Measurements from ENCODE around the gene SYNPO2. TPM values are rescaled to one million over a fixed set of nuclear protein-coding genes. Genes with fewer than 3 reads are reported as not detected.

The SYNPO2 gene
- total and polyA plus RNA-seq, 3 experiments from 2014 or later: 0.16 to 0.22 (median 0.21) TPM

GRCh38 chr4:119026662-119027444, 138.2 kb downstream of the SYNPO2 start:
- no peaks in the 10 kb centered on the region for H3K4me1 Mint-ChIP-seq
- H3K27ac ChIP-seq (ENCODE audit: low read depth, low read length): no peak overlapping the region
- no peak overlapping the region for H3K4me3 ChIP-seq (ENCODE audit: low read length)
- no peak overlapping the region for H3K4me3 Mint-ChIP-seq
- H3K36me3 Mint-ChIP-seq: peaks cover 0 to 2% (median 0%) of the 10 kb centered on the region in 3 donors
- H3K9me3 ChIP-seq (ENCODE audit: low read length): no peaks in the 10 kb centered on the region
- DNase-seq: no peak
- no peaks in the 10 kb centered on the region for H3K4me1 ChIP-seq (ENCODE audit: insufficient read depth, low read length)
- peak overlapping the region in 2 of 8 donors; percentile 3 to 64 for H3K27ac Mint-ChIP-seq
- no peaks in the 10 kb centered on the region for H3K27me3 ChIP-seq (ENCODE audit: insufficient read depth, low read length, poor library complexity, severe bottlenecking)
- ChIA-PET CTCF (interaction anchor here (1.1 to 1.6 kb wide), 2 partner anchors 14 to 15 kb away, joined by 3 read pairs; no protein-coding TSS in a partner anchor), POLR2A (no interaction called here)
- peaks cover 4 to 13% of the 10 kb centered on the region in 2 donors for H3K27me3 Mint-ChIP-seq
- H3K9me3 Mint-ChIP-seq: no peaks in the 10 kb centered on the region
- H3K36me3 ChIP-seq (ENCODE audit: insufficient read depth, low read length): no peaks in the 10 kb centered on the region

- Histone ChIP-seq H3K27me3 (ENCODE audit: insufficient read depth, low read length, poor library complexity, severe bottlenecking) (no peaks in the 10 kb centered on the region), H3K27ac (ENCODE audit: low read depth, low read length) (no peak overlapping the region), H3K4me3 (ENCODE audit: low read length) (no peak overlapping the region), H3K9me3 (ENCODE audit: low read length) (no peaks in the 10 kb centered on the region), H3K36me3 (ENCODE audit: insufficient read depth, low read length) (no peaks in the 10 kb centered on the region), H3K4me1 (ENCODE audit: insufficient read depth, low read length) (no peaks in the 10 kb centered on the region)
- CTCF ChIA-PET: interaction anchor here (1.6 kb wide), 1 partner anchor 14 kb away, joined by 3 read pairs; no protein-coding TSS in a partner anchor
- POLR2A ChIA-PET: no interaction called here
- Mint-ChIP-seq H3K27ac (no peak overlapping the region), H3K27me3 (peaks cover 4 to 13% of the 10 kb centered on the region in 2 donors), H3K9me3 (no peaks in the 10 kb centered on the region), H3K4me1 (no peaks in the 10 kb centered on the region), H3K36me3 (peaks cover 0 to 2% (median 0%) of the 10 kb centered on the region in 3 donors), H3K4me3 (no peak overlapping the region)
- no peak for DNase-seq
Measured at GRCh38 chr4:119027811-119028210, 139.2 kb downstream of the SYNPO2 start.

- no peaks in the 10 kb centered on the region for H3K4me1 Mint-ChIP-seq
- no peaks in the 10 kb centered on the region for H3K27me3 ChIP-seq (ENCODE audit: insufficient read depth, low read length, poor library complexity, severe bottlenecking)
- H3K9me3 ChIP-seq (ENCODE audit: low read length): no peaks in the 10 kb centered on the region
- peaks cover 0 to 2% (median 0%) of the 10 kb centered on the region in 3 donors for H3K36me3 Mint-ChIP-seq
- H3K4me3 ChIP-seq (ENCODE audit: low read length): no peak overlapping the region
- H3K27ac Mint-ChIP-seq: no peak overlapping the region
- H3K4me3 Mint-ChIP-seq: no peak overlapping the region
- CTCF ChIA-PET: no interaction called here
- no peak for DNase-seq
- no peaks in the 10 kb centered on the region for H3K9me3 Mint-ChIP-seq
- H3K27me3 Mint-ChIP-seq: peaks cover 4 to 8% of the 10 kb centered on the region in 2 donors
- H3K4me1 ChIP-seq (ENCODE audit: insufficient read depth, low read length): no peaks in the 10 kb centered on the region
- no peak overlapping the region for H3K27ac ChIP-seq (ENCODE audit: low read depth, low read length)
- no peaks in the 10 kb centered on the region for H3K36me3 ChIP-seq (ENCODE audit: insufficient read depth, low read length)
- POLR2A ChIA-PET: no interaction called here
Measured at GRCh38 chr4:119028296-119028695, 139.6 kb downstream of the SYNPO2 start.

GRCh38 chr4:119029847-119030535, 141.3 kb downstream of the SYNPO2 start:
- POLR2A ChIA-PET: no interaction called here
- H3K4me1 ChIP-seq (ENCODE audit: insufficient read depth, low read length): no peaks in the 10 kb centered on the region
- no peaks in the 10 kb centered on the region for H3K36me3 ChIP-seq (ENCODE audit: insufficient read depth, low read length)
- no peaks in the 10 kb centered on the region for H3K9me3 ChIP-seq (ENCODE audit: low read length)
- no peak overlapping the region for H3K27ac ChIP-seq (ENCODE audit: low read depth, low read length)
- H3K36me3 Mint-ChIP-seq: peaks cover 0 to 2% (median 0%) of the 10 kb centered on the region in 3 donors
- no peak for DNase-seq
- H3K4me3 Mint-ChIP-seq: no peak overlapping the region
- no peak overlapping the region for H3K27ac Mint-ChIP-seq
- CTCF ChIA-PET: interaction anchor here (3.4 kb wide), 1 partner anchor 11 kb away, joined by 16 read pairs; no protein-coding TSS in a partner anchor
- H3K27me3 Mint-ChIP-seq: peaks cover 4 to 18% of the 10 kb centered on the region in 2 donors
- no peaks in the 10 kb centered on the region for H3K9me3 Mint-ChIP-seq
- no peak overlapping the region for H3K4me3 ChIP-seq (ENCODE audit: low read length)
- no peaks in the 10 kb centered on the region for H3K4me1 Mint-ChIP-seq
- peaks cover 6% of the 10 kb centered on the region for H3K27me3 ChIP-seq (ENCODE audit: insufficient read depth, low read length, poor library complexity, severe bottlenecking)

- CTCF ChIA-PET: interaction anchor here (3.4 kb wide), 1 partner anchor 11 kb away, joined by 16 read pairs; no protein-coding TSS in a partner anchor
- Mint-ChIP-seq H3K4me3 (no peak overlapping the region), H3K9me3 (no peaks in the 10 kb centered on the region), H3K27ac (no peak overlapping the region), H3K36me3 (peaks cover 0 to 2% (median 0%) of the 10 kb centered on the region in 3 donors), H3K4me1 (no peaks in the 10 kb centered on the region), H3K27me3 (peaks cover 4 to 18% of the 10 kb centered on the region in 2 donors)
- no peak for DNase-seq
- Histone ChIP-seq H3K4me3 (ENCODE audit: low read length) (no peak overlapping the region), H3K27me3 (ENCODE audit: insufficient read depth, low read length, poor library complexity, severe bottlenecking) (peaks cover 7% of the 10 kb centered on the region), H3K36me3 (ENCODE audit: insufficient read depth, low read length) (no peaks in the 10 kb centered on the region), H3K9me3 (ENCODE audit: low read length) (no peaks in the 10 kb centered on the region), H3K27ac (ENCODE audit: low read depth, low read length) (no peak overlapping the region), H3K4me1 (ENCODE audit: insufficient read depth, low read length) (no peaks in the 10 kb centered on the region)
- POLR2A ChIA-PET: no interaction called here
Measured at GRCh38 chr4:119030536-119030890, 141.9 kb downstream of the SYNPO2 start.

GRCh38 chr4:119031218-119031617, 142.6 kb downstream of the SYNPO2 start:
- Mint-ChIP-seq H3K36me3 (peaks cover 0 to 2% (median 0%) of the 10 kb centered on the region in 3 donors), H3K27me3 (peaks cover 4 to 21% of the 10 kb centered on the region in 2 donors), H3K9me3 (no peaks in the 10 kb centered on the region), H3K27ac (peak overlapping the region in 1 of 8 donors; percentile 7), H3K4me1 (no peaks in the 10 kb centered on the region), H3K4me3 (no peak overlapping the region)
- Histone ChIP-seq H3K27ac (ENCODE audit: low read depth, low read length) (no peak overlapping the region), H3K4me3 (ENCODE audit: low read length) (no peak overlapping the region), H3K9me3 (ENCODE audit: low read length) (no peaks in the 10 kb centered on the region), H3K36me3 (ENCODE audit: insufficient read depth, low read length) (no peaks in the 10 kb centered on the region), H3K27me3 (ENCODE audit: insufficient read depth, low read length, poor library complexity, severe bottlenecking) (peaks cover 7% of the 10 kb centered on the region), H3K4me1 (ENCODE audit: insufficient read depth, low read length) (no peaks in the 10 kb centered on the region)
- CTCF ChIA-PET: interaction anchor here (3.4 kb wide), 1 partner anchor 10 kb away, joined by 16 read pairs; no protein-coding TSS in a partner anchor
- POLR2A ChIA-PET: no interaction called here
- no peak for DNase-seq

- no peak overlapping the region for H3K4me3 ChIP-seq (ENCODE audit: low read length)
- Mint-ChIP-seq H3K27ac (no peak overlapping the region), H3K4me1 (no peaks in the 10 kb centered on the region), H3K9me3 (no peaks in the 10 kb centered on the region), H3K36me3 (peaks cover 0 to 2% (median 0%) of the 10 kb centered on the region in 3 donors), H3K4me3 (no peak overlapping the region), H3K27me3 (peaks cover 2 to 21% of the 10 kb centered on the region in 2 donors)
- H3K36me3 ChIP-seq (ENCODE audit: insufficient read depth, low read length): no peaks in the 10 kb centered on the region
- ChIA-PET CTCF (interaction anchor here (1.0 to 3.4 kb wide), 2 partner anchors 8 to 9 kb away, joined by 3 to 16 read pairs; no protein-coding TSS in a partner anchor), POLR2A (no interaction called here)
- no peaks in the 10 kb centered on the region for H3K9me3 ChIP-seq (ENCODE audit: low read length)
- H3K4me1 ChIP-seq (ENCODE audit: insufficient read depth, low read length): no peaks in the 10 kb centered on the region
- no peak overlapping the region for H3K27ac ChIP-seq (ENCODE audit: low read depth, low read length)
- no peak for DNase-seq
- peaks cover 7% of the 10 kb centered on the region for H3K27me3 ChIP-seq (ENCODE audit: insufficient read depth, low read length, poor library complexity, severe bottlenecking)
Measured at GRCh38 chr4:119032921-119033685, 144.4 kb downstream of the SYNPO2 start.

Data from CD8-positive, alpha-beta memory T cell (primary cell).